ENCODE data around the gene GSS.

- TF ChIP-seq CTCF (IDR thresholded peaks at IDR 0.05) (no peak), POLR2A (IDR thresholded peaks at IDR 0.05) (no peak)
Observed at GRCh38 chr20:34953960-34954359, 1.6 kb downstream of the GSS start.
